GM21528 (cell line): ENCODE results near the gene GAS7.
"Not testable (repeated sequence)": the region's sequence is repeated elsewhere in the genome, so short reads cannot be mapped to it uniquely, and the experiment has no call there.

Experiments
- ATAC-seq: cut with Tn5 transposase; IDR thresholded peaks from one replicate; pipeline ENCODE4 v1.9.1; 2021; ENCODE audit warnings: mild to moderate bottlenecking, moderate library complexity; ENCODE audit not compliant: unreplicated experiment, low FRiP score

The GAS7 gene

DNA sequence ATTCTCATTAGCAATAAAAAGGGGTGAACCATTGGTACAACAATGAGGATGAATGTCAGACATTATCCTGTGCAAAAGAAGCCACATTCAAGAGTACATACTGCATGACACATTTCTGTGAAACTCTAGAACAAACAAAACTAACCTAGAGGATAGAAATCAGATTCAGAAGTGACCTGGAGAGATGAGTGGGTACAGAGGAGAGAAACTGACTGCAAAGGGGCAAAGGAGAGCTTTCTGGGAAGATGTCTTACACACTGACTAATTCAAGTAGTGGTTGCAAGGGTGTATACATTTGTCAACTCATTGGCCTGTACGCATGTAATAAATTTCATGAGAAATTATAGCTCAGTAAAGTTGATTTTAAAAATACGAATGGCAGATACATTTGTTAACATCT is 115.6 kb downstream of the GAS7 start:
- ATAC-seq = no peak

DNA sequence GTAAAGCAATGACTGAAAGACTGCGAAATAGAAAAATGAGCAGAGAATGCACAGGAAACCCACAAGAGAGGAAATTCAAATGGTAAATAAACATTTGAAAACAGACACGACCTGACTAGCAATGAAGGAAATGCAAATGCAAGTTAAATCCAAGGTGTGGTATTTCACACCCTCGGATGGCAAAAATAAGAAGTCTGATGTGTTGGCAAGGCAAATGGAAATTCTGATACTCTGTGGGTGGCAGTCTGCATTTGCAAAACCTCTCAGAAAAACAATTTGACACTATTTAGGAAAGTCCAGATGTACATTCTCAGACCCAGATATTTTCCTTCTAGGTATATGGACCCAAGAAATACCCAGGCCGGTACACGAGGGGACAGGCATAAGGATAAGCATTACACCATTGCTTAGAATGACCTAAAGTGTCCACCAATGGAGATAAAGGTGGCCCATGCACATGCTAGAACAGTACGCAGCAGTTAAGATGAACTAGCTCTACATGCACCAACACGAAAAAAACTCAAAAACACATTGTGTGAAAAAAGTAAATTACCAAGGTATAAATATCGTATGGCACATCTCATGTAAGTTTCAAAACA is 116.7 kb downstream of the GAS7 start:
- no peak for ATAC-seq

DNA sequence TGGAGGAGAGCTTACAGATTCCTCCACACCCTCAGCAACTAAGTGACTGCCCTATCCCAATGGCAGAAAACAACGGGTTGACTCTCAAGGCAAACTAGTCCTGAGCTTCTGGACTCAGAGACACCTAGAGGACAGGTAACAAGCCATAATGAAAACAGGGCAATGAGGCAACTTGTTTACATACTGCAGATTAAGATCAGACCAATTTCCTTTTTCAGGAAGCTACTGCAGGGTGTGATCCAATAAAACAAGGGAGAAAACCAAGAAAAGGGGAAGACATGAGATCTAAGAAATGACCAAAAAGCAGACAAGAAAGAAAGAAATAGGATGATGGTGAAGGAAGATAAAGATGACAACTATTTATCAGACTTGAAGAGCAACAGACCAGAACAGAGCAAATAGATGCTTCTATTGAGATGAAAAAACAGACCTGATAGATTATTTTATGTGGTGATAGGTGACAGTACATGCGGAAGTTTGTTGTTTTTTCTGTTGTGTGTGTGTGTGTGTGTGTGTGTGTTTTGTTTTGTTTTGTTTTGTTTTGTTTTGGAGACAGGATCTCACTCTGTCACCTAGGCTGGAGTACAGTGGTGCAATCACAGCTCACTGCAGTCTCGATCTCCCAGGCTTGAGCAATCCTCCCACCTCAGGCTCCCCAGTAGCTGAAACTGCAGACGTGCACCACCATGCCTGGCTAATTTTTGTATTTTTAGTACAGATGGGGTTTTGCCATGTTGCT is 120.7 kb downstream of the GAS7 start:
- ATAC-seq = no peak

DNA sequence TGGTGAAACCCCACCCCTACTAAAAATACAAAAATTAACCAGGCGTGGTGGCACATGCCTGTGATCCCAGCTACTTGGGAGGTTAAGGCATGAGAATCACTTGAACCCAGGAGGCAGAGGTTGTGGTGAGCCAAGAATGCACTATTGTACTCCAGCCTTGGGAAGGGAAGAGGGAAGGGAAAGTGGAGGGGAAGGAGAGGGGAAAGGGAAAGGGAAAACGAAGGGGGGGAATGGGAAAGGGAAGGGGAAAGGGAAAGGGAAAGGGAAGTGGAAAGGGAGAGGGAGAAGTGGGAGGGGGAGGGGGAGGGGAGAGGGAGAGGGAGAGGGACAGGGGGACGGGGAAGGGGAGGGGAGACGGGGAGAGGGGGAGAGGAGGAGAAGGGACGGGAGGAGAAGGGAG is 122.5 kb downstream of the GAS7 start:
- ATAC-seq = no peak

DNA sequence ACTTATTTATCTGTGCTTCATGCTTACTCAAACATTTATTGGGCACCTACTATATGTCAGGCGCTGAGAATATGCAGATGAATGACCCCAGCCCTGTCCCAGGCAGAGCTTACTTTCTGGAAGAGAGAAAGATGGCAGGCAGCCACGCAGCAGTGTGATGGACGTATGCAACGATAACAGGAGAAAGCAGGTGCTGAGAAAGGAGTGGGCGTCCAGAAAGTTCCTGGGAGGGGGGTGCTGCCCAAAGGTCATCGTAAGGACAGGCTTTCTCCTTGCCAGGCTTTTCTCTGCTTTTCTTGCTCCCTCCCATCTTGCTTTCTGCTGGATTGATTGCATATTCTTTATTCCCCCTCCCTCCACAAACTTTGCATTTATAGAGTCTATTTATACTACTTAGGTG is 124.5 kb downstream of the GAS7 start:
- no peak for ATAC-seq

DNA sequence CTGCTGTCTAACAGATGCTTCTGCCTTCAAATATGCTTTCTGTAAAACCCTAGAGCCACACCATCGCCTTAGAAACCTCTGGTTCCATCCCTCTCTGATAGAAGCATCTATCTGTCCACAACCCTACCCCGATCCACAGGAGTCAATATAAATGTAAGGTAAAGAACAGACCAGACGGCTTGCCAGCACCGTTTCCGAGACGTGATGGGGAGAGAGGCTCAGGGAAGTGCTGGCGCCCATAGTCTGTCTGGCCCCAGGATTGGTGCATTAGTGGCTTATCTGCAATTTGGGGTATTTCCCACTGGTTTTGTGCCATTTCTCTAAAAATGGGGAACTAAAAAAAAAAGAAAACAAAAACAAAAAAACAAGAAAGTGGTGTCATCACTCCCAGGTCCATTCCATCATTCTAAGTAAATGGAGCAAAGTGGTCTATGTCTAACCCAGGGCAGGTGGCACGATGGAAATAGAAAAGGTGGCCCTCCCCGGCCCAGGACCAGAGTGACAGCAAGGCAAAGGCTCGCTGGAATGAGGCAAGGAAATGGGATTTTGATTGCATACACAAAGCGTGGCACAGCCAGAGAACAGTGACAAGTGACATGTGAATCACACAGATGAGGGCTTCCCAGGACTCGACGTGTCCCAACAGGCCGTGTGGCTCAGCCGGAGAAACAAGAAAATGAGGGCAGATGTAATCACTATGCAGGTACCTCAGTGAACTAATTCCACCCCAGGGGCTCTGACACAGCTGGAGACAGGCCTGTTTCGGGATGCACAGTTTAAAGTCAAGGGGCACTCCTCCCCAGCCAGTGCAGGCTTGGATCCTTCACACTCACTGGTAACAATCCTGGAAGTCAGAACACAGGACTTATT is 125.6 kb downstream of the GAS7 start:
- ATAC-seq = no peak

DNA sequence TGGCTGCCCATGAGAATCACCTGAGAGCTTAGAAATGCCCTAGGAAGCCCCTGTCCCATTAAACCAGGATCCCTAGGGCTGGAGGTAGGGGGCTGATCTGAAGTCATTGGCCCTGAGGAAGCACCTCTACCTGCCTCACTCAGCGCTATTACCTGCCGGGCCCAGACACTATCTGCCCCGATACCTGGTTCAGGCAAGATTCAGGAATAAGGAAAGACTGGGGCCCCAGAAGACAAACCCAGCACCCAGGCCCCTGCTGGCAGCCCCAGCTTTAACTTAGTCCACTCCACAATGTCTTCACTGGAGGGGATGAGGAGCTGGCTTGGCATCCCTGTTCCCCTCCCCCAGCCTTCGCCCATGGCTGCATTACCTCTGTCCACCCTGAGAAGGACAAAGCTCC is 126.3 kb downstream of the GAS7 start:
- no peak for ATAC-seq

DNA sequence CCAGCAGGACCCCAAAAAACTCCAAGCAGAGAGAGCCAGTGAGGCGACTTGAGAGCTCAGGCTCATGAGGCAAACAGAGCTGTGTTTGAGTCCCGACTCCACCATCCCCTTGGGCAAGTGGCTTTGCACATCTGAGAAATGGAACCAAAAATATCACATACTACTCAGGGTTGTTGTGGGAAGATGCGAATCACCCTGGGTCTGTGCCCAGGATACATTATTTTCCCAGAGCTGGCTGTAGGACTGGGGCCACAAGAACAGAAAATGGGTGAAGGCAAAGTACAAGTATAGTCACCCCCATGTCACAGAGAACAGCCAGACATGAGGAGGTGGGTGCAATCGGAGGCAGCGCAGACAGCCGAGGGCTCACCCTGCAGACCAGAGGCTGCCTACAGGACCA is 127.3 kb downstream of the GAS7 start:
- ATAC-seq = no peak

DNA sequence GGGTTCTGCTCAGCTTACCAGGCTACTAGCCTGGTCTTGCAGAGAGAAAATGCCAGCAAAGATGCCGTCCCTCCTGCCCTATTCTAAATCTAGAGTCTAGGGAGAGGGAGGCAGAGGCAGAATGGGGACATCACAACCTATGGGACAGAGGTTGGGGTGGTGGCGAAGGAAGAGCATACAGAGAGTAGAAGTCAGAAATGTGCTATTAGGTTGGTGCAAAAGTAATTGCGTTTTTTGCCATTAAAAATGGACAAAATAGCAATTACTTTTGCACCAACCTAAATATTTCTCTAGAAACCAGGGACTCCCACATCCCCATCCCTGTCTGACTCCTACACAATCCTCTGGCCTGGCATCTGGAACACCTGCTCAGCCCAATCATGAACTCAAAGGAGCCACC is 127.7 kb downstream of the GAS7 start:
- ATAC-seq = no peak

DNA sequence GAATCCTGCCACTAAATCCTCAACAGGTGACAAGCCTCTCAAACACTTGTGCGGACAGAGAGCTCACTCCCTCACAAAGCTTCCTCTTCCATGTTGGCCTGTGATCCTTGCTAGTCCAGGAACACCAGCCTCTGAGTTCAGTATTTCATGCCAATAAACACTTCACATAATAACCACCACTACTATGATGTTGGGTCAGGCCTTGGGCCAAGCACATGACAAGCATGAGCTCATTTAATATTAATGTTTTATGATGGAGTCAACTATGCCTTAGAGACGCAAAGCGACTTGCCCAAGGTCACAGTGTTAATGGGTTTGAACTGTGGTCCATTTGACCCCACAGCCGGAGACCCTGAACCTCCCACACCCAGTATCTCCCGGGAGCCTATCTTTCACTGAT is 129.1 kb downstream of the GAS7 start:
- ATAC-seq = no peak

DNA sequence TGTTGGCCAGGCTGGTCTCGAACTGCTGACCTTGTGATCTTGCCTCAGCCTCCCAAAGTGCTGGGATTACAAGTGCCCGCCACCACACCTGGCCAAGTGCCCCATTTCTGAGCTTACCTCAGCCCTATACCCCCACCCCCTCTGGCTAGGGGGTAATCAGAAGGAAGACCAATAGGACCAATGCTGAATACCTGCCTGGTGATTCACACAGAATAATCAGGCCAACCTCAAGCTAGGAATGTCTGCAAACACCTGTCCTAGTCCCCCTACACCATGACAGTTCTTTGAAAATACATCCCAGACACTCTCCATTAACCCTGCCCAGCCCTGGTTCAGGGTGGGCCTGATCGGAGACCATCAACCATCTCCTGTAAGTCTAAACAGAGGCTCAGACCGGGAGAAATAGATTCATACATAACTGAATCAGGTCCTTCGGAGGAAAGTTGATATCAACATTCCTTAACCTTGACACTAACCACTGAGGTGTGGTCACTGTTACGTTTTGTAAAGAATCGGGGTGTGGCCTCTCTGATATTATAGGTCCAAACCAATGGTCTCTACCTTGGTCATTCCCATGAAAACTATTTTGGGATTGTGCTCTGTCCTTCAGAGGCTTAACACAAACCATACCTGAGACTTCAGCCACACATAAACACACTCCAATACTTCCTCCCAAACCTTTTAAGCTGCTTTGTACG is 130.8 kb downstream of the GAS7 start:
- no peak for ATAC-seq

DNA sequence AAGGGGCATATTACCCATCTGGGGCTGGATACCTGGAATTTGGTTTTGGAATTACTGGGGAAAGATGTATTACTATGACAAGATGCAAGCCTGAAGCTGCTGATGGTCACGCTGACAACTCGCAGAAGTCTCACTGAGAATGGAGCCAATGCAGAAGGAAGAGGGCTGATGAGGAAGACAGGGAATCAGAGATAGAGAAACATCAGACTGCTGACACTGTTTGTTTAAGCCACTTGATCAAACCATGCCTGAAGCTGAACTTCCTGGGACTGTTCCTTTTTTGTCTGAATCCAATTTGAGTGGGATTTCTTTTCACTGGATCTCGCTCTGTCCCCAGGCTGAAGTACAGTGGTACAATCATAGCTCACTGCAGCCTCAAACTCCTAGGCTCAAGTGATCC is 133.9 kb downstream of the GAS7 start:
- no peak for ATAC-seq

DNA sequence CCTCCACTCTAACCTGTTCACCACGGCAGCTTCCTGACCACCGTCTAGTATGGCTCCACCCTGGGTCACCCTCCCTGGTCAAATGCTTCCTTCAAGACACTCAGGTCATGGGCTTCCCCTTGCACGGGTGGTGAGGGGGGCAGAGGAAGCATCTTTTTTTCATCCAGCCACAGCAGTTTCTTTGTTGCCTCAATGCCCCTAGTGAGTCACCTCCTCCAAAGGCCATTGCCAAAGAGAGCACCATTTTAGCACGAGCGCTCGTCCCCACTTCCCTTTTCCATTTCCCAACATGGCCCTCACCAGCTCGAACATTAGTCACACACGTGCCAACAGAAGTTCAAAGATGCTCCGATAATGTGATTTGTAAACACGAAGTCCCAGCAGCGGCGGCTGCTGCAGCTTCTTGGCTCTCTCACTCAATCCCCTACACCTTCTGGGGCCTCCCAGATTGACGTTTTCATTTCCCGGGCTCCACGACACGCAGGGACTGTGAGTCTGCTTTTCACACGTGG is 134.6 kb downstream of the GAS7 start:
- no peak for ATAC-seq

DNA sequence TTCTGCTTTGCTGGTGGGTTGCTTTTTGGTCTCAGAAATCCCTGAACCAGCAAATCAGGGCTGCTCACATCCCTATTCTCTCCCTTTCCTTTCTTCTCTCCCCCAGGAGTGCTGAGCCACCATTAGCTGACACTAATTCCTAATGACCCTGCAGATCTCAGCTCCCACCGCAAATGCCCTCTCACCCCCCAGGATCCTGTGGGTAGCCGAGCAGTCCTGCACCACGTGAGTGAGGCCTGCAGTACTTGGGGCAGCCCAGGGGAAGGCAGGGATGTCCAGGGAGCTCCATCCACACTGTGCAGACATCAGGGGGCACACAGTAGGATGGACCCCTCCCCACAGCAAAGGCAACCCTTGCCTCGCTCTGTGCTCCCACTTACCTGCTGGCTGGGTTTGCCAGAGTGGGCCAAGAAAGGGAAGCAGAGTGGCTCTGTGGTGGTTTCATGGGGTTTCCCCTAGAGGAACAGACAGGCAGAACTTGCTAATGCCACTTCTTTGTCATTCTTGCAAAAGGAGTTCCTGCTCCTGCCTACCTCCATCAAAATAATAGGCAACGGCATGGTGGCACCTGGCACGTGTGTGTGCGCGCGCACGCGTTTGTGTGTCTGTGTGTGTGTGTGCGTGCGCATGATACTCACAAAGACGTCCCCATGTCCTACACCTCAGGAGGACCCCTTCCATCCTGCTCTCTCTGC is 135.6 kb downstream of the GAS7 start:
- no peak for ATAC-seq

DNA sequence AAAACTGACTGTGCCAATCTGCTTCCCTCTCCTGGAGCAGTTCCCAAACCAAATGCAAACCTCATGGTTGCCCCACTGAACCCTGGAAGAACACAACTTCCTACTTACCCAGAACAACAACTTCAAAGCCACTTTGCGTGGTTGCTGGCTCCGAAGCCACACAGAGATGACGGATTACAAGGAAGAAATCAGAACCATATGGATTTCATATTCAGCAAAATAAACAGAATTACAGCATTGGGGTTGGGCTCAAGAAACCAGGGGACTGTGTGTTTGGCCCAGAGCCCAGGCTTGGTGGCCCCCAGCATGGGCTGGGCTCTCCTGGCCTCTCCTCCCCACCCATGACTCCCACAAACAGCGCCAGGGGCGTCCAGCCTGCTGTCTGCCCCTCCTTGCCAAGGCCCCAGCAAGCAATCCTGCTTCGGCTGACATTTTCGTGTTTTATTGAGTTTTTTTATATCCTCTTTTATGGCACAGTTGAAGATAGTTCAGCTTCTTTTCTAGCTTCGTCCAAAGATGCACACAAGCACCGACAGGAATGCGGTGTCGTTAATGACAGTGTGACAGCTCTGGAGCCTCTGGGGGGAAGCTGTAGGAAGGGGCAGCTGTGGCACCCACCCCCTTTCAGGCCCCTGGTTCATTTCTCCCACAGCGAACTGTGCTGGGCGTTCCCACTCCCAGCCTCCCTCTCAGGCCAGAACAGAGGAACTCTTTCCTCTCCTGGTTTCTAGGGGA is 137.1 kb downstream of the GAS7 start:
- ATAC-seq = no peak

DNA sequence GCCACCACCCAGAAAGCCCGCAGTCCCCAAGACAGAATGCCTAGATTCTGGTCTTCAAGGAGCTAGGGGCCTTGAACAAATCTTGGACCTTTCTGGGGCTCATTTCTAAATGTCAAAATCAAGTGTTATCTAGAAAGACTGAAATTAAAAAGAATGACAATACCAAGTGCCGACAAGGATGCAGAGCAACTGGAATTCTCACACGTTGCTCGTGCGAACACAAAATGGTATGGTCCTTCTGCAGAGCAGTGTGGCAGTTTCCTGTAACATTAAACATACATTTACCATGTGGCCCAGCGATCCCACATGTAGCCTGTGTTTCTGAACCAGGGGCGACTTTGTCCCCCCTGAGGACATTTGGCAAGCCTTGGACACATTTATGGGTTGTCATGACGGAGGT is 137.9 kb downstream of the GAS7 start:
- no peak for ATAC-seq

DNA sequence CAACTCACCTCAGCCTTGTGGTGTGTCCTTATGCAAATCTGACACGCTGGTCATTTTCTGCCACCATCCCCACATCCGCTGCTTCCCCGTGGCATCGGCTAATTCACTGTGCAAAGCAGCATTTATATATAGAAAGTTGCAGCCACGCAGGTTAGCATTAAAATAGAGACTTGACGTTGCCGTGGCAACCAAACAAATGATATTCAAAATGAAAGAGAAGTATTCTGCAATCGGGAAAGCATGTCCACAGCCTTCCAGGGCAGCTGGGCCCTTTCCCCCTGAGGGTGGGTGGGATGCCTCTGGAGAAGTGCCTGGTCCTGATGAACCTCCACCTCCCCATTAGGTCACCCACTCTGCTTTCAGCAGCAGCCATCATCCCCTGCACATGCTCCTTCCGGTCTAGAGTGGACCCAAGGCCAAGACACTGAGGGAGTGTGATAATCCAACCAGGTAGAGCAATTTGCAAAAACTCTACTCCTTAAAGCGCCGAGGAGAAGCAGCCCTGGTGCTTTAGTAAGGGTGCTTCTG is 138.7 kb downstream of the GAS7 start:
- peak; percentile 85 for ATAC-seq

DNA sequence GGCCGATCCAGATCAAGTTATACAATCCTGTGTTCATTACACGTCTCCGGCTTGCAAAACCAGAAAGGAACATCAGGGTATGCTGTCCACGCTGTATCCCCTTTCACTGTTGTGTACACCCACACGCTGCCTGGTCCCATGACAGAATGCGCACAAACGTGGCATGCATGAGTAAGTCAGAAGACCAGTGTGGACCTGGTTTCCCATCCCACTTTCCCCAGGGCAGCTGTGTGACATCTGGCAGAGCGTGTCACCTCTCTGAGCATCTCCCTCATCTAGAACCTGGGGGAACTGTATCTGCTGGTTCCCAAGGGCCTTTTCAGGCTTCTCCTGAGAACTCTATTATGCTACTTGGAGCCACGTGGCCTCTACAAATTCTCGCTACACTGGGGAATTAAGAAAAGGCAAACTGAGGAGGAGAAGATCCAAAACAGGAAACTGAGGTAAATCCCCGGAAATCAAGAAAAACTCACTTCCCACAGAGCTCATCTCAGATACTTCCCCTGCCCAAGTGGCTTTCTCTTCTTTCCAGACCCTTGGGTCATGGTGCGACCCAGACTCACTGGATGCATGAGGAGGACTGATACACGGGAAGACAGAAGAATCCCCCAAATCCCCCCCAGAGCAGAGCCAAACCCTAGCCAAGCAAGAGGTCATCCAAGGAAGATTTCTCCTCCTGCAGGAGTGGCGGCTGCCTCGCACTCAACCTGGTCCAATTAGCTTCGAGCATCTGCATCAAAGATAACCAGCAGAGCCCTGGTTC is 139.3 kb downstream of the GAS7 start:
- no peak for ATAC-seq

DNA sequence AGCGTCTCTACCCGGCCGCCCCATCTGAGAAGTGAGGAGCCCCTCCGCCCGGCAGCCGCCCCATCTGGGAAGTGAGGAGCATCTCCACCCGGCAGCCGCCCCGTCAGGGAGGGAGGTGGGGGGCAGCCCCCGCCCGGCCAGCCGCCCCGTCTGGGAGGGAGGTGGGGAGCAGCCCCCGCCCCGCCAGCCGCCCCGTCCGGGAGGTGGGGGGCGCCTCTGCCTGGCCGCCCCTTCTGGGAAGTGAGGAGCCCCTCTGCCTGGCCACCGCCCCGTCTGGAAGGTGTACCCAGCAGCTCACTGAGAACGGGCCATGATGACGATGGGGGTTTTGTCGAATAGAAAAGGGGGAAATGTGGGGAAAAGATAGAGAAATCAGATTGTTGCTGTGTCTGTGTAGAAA is 140.9 kb downstream of the GAS7 start:
- not testable (repeated sequence) for ATAC-seq
